ENCODE measurements around the gene NME7. TPM values are rescaled to one million over a fixed set of nuclear protein-coding genes. Genes with fewer than 3 reads are reported as not detected.

NME7 gene
- total RNA-seq, 1 donor from 2014 or later = 14.5 TPM

DNA sequence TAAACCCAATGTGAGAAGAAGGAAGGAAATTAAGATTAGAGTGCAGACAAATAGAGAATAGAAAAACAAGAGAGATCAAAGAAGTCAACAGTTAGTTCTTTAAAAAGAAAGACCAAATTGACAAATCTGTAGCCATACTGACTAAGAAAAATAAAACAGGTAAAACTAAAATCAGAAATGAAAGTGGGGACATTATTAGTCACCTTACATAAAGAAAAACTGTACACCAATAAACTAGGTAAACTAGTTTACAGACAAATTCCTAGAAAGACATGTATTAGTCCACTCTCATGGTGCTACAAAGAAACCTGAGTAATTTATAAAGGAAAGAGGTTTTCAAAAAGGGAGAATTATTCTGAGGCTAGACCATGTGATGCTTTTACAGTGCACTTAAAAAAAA is 22.7 kb upstream of the NME7 start:
- no peak overlapping the region for H3K4me3 Mint-ChIP-seq
- H3K9me3 Mint-ChIP-seq = no peaks in the 10 kb centered on the region
- no peak overlapping the region for H3K27ac Mint-ChIP-seq
- no peaks in the 10 kb centered on the region for H3K27me3 Mint-ChIP-seq
- no peak for TF ChIP-seq CTCF (IDR thresholded peaks at IDR 0.05)
- DNase-seq (no peak), ATAC-seq (ENCODE audit: low read depth) (no peak)
- intact Hi-C loops (cut with micrococcal nuclease) = no loop called here
- ChIA-PET CTCF (no interaction called here), POLR2A (no interaction called here)
- peaks cover 73% of the 10 kb centered on the region for H3K36me3 Mint-ChIP-seq (ENCODE audit: low read depth)
- no peaks in the 10 kb centered on the region for H3K4me1 Mint-ChIP-seq

- Mint-ChIP-seq H3K36me3 (ENCODE audit: low read depth) (peaks cover 52% of the 10 kb centered on the region), H3K4me1 (no peaks in the 10 kb centered on the region), H3K27ac (no peak overlapping the region), H3K27me3 (no peaks in the 10 kb centered on the region), H3K9me3 (no peaks in the 10 kb centered on the region), H3K4me3 (no peak overlapping the region)
- intact Hi-C loops (cut with micrococcal nuclease) = no loop called here
- no peak for TF ChIP-seq CTCF (IDR thresholded peaks at IDR 0.05)
- POLR2A ChIA-PET = no interaction called here
- no peak for ATAC-seq (ENCODE audit: low read depth)
- CTCF ChIA-PET = no interaction called here
- DNase-seq = no peak
Observed at GRCh38 chr1:169387399-169387798, 19.8 kb upstream of the NME7 start.

DNA sequence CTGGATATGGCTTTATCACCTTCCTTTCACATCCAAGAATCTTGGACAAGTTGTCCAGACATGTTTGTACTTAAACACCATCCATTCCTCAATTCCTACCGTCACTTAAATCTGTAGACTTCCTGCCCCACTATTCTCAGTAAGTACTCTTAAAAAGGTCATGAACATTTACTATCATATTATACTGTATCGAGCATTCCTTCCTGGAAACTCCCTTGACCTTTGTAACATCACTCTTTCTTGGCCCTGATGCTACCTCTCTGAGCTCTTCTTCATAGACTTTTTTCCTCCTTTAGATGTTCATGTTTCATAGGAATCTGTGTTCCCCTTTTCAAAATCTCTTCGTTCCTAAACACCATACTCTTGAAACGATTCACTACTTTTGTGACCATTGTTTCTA is 15.9 kb upstream of the NME7 start:
- no peaks in the 10 kb centered on the region for H3K9me3 Mint-ChIP-seq

GRCh38 chr1:169381162-169381561 is 13.6 kb upstream of the NME7 start:
- ATAC-seq (ENCODE audit: low read depth) (no peak), DNase-seq (no peak)
- POLR2A ChIA-PET = no interaction called here
- no peaks in the 10 kb centered on the region for H3K4me1 Mint-ChIP-seq
- no peaks in the 10 kb centered on the region for H3K27me3 Mint-ChIP-seq
- CTCF ChIA-PET = no interaction called here
- no peak overlapping the region for H3K4me3 Mint-ChIP-seq
- TF ChIP-seq CTCF (IDR thresholded peaks at IDR 0.05) = no peak
- intact Hi-C loops (cut with micrococcal nuclease) = no loop called here
- no peaks in the 10 kb centered on the region for H3K9me3 Mint-ChIP-seq
- H3K36me3 Mint-ChIP-seq (ENCODE audit: low read depth) = peaks cover 53% of the 10 kb centered on the region
- H3K27ac Mint-ChIP-seq = no peak overlapping the region

More for the DNA sequence above, 15.9 kb upstream of the NME7 start:
- ChIA-PET POLR2A (no interaction called here), CTCF (no interaction called here)
- DNase-seq = no peak
- no peak overlapping the region for H3K27ac Mint-ChIP-seq
- intact Hi-C loops (cut with micrococcal nuclease) = no loop called here
- no peaks in the 10 kb centered on the region for H3K27me3 Mint-ChIP-seq
- no peaks in the 10 kb centered on the region for H3K4me1 Mint-ChIP-seq
- no peak overlapping the region for H3K4me3 Mint-ChIP-seq
- ATAC-seq (ENCODE audit: low read depth) = no peak
- H3K36me3 Mint-ChIP-seq (ENCODE audit: low read depth) = peaks cover 47% of the 10 kb centered on the region
- no peak for TF ChIP-seq CTCF (IDR thresholded peaks at IDR 0.05)

- Mint-ChIP-seq H3K9me3 (no peaks in the 10 kb centered on the region), H3K36me3 (ENCODE audit: low read depth) (peaks cover 33% of the 10 kb centered on the region), H3K4me1 (peaks cover 13% of the 10 kb centered on the region), H3K4me3 (no peak overlapping the region), H3K27me3 (no peaks in the 10 kb centered on the region), H3K27ac (no peak overlapping the region)
- intact Hi-C loops (cut with micrococcal nuclease) = no loop called here
- DNase-seq (no peak), ATAC-seq (ENCODE audit: low read depth) (no peak)
- POLR2A ChIA-PET = no interaction called here
- CTCF ChIA-PET = interaction anchor here (1.0 kb wide), 1 partner anchor 1029 kb away, joined by 3 read pairs; no protein-coding TSS in a partner anchor
- TF ChIP-seq CTCF (IDR thresholded peaks at IDR 0.05) = no peak
Observed at GRCh38 chr1:169371404-169371803, 3.8 kb upstream of the NME7 start.

All from activated B cell treated with CpG ODN at 0.5 μM for 24 hours (primary cell).